GM21360 (cell line): ENCODE results near the gene CCNDBP1.
"Not testable (repeated sequence)": the region's sequence is repeated elsewhere in the genome, so short reads cannot be mapped to it uniquely, and the experiment has no call there.

Source experiments
- ATAC-seq: cut with Tn5 transposase; IDR thresholded peaks from one replicate; pipeline ENCODE4 v1.9.1; 2021; ENCODE audit warnings: mild to moderate bottlenecking, moderate library complexity; ENCODE audit not compliant: unreplicated experiment

The CCNDBP1 gene, protein sequence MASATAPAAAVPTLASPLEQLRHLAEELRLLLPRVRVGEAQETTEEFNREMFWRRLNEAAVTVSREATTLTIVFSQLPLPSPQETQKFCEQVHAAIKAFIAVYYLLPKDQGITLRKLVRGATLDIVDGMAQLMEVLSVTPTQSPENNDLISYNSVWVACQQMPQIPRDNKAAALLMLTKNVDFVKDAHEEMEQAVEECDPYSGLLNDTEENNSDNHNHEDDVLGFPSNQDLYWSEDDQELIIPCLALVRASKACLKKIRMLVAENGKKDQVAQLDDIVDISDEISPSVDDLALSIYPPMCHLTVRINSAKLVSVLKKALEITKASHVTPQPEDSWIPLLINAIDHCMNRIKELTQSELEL

DNA sequence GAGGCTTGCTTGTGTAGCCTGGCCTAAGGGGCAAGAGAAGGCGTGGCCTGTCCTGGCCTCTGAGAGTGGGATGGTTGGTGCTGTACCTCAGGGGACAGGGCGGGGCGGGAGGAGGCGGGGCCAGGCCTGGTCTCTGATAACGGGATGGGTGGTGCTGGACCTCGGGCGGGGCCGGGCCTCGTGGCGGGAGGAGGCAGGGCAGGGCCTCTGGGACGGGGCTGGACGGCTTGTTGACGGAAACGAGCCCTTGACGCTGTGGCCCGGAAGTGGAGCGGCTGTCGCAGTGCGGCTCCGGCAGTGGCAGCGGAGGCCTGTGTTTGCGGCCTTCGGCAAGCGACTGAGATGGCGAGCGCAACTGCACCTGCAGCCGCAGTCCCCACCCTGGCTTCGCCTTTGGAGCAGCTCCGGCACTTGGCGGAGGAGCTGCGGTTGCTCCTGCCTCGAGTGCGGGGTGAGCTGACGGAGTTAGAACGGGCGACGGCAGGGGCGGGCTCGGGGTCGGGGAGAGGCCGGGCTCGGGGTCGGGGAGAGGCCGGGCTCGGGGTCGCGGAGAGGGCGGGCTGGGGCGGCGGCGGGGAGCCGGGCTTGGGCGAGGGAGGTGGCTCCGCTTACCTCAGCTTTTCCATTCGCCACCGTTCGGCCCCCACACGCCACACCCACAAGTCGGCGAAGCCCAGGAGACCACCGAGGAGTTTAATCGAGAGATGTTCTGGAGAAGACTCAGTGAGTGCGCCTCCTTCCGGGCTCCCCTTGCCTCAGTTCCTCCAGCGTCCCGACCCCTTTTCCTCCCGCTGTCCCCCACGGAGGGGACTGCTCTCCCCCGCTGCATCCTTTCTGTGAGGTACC, at the start of gene CCNDBP1:
CCNDBP1 (plus strand) TSS at position 247 of the 846 bp plus-strand sequence; CDS start at position 343, 96 bp downstream.
- peak; percentile 81 for ATAC-seq

DNA sequence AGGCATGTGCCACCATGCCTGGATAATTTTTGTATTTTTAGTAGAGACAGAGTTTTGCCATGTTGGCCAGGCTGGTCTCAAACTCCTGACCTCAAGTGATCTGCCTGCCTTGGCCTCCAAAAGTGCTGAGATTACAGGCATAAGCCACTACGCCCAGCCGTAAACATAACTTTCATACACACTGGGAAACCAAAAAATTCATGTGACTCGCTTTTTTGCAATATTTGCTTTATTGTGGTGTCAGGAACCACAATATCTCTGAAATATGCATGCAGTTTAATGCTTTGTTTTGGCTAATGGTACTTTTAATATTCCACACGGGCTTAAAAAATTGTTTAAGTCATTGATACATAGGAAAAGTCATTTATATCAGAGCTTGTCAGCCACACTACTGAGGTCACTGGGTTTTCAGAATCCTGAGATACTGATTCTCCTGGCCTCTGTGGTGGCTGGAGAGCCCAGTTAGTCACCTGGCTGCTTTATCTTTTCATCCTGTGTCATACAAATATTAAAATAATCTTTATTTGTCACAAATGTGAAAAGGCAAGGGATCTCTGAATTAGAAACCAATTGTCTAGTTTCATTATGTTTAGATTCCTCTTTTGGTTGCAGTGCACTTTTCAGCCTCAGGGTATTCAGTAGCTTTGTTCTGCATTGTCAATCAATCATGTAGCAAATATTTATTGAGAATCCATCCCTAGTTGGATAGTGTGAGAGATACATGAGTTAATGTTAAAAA, 41.8 kb upstream of the CCNDBP1 start:
- no peak for ATAC-seq

DNA sequence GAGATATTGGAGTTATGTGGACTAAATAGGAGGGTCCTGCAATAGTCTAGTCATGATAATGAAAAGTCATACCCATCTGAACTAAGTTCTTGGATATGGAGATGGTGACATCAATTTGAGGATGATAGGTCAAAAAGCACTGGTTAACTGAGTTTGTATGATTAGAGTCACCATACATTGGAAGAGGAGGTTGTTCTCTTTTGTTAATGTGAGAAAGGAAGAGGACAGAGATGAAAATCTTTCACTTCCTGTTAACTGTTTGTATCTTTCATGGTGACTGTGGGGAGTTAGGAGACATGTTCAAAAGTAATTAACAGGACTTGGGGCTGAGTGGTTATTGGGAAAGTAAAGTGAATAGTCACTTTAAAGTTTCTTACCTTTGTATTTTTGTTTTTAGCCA, 40.7 kb upstream of the CCNDBP1 start:
- ATAC-seq = no peak

DNA sequence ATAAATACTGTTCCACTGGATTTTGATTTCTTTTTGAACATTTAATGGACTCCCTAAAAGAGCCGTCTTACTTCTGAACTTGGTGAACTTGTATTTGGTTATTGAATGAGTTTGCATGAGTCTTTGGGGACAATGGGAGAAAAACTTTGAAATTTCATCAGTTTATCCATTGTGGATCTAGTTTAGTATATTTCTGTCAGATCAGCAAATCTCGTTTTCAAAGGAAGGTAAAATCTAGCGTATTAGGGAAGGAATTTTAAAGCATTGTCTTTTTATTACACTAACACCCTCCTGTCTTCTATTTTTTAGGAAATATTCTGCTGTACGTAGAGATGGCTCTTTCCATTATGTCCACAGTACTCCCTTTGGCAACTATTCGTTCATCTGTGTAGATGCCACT, 39.0 kb upstream of the CCNDBP1 start:
- no peak for ATAC-seq

DNA sequence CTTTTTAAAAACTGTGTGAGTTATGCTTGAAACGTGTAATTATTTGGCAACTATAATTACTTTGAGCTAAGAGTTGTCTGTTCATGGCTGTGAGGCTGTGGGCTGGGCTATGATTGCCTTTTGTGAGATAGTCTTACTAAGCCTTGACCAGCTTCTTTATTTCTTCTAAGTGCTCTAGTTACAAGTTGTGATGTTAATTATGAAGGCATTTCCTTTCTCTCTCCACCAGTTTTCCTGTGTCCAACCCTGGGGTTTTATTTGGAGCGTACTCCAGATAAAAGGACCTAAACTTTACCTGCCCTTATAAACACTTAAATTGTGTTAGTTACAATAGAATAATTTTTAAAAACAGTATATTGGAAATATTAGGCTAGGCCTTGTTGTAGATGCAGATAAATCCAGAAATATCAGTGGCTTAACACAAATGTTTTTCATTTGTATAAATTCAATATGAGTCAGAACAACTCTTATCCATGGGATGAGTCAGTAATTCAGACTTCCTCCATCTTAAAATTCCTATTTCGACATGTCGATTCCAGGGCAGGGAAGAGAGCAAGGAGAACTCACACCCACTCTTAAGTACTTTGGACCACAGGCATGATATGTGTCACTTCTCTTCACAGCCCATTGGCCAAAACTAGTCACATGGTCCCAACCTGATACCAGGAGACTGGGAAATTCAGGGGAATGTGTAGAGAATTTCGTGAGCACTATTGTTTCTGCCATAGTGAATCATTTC, 34.8 kb upstream of the CCNDBP1 start:
- ATAC-seq = no peak

DNA sequence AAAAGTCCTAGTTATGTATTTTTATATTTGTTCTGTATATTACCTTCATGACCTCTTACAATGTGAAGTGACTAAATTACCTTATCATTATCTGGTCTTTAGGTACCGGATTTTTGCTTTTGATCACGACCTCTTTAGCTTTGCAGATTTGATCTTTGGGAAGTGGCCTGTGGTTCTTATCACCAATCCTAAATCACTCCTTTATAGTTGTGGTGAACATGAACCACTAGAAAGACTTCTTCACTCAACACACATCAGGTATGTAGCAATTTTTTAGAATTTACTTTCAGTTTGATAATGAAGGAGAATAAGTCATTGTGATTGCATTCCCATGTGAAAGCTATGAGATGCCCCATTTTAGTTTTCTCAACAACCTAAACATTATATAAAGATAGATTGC, 33.5 kb upstream of the CCNDBP1 start:
- no peak for ATAC-seq

DNA sequence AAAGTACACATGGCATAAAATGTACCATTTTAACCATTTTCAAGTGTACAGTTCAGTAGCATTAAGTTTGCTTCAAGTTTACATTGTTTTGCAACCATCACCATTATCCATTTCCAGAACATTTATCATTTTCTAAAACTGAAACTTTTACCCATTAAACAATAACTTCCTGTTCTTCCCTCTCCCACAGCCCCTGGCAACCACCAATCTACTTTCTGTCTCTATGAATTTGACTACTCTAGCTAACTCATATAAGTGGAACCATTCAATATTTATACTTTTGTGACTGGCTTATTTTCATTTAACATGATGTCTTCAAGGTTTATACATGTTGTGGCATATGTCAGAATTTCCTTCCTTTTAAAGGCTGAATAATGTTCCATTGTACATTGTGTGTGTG, 31.9 kb upstream of the CCNDBP1 start:
- ATAC-seq = no peak

DNA sequence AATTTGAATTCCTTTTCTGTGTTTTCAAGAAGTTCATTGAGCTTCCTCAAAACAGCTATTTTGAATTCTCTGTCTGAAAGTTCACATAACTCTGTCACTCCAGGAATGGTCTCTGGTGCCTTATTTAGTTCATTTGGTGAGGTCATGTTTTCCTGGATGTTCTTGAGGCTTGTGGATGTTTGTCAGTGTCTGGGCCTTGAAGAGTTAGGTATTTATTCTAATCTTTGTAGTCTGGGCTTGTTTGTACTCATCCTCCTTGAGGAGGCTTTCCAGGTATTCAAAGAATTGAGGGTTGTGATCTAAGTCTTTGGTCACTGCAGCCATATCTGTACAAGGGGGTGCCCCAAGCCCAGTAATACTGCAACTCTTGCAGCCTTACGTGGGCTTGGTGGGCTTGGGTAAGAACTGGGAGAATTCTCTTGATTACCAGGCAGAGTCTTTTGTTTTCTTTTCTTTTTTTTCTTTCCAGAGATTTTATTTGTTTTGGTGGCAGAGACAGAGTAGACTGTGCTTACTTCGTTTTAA, 19.3 kb upstream of the CCNDBP1 start:
- no peak for ATAC-seq

DNA sequence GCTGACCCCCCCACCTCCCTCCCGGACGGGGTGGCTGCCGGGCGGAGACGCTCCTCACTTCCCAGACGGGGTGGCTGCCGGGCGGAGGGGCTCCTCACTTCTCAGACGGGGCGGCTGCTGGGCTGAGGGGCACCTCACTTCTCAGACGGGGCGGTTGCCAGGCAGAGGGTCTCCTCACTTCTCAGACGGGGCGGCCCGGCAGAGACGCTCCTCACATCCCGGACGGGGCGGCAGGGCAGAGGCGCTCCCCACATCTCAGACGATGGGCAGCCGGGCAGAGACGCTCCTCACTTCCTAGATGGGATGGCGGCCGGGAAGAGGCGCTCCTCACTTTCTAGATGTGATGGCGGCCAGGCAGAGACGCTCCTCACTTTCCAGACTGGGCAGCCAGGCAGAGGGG, 17.9 kb upstream of the CCNDBP1 start:
- ATAC-seq = not testable (repeated sequence)

DNA sequence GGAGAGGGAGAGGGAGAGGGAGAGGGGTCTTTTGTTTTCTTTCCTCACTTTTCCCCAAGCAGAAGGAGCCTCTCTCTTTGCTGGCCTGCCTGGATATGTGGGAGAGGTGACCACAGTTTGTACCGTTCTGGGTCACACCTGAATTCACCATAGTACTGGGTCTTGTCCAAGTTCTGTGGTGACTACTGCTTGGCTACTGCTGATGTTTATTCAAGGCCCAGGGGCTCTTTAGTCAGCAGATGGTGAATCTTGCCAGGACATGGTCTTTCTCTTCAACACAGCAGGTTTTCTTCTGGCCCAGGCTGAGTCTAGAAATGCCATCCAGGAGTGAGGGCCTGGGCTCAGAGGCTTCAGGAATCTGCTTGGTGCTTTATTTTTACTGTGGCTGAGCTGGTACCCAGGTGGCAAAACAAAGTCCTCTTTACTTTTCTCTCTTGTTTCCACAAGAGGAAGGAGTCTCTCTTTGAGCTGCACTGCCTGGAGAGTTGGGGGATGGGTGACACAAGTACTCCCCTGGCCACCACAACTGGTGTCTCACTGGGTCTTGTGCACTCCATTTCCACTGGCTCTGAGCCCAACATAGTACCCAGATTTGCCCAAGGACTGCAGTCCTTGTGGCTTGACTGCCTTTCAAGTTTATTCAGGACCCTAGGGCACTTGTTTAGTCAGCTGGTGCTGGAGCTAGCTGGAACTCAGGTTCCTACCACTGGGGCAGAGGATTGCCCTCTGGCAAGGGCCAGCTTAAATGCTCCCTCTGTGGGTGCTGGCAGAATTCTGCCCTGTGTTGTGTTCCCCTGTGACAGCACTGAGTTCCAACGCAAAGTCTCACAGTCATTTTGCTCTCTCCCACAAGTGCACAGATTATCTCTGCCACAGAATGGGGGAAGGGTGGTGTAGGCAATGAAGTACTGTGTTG, 16.8 kb upstream of the CCNDBP1 start:
- ATAC-seq = no peak

DNA sequence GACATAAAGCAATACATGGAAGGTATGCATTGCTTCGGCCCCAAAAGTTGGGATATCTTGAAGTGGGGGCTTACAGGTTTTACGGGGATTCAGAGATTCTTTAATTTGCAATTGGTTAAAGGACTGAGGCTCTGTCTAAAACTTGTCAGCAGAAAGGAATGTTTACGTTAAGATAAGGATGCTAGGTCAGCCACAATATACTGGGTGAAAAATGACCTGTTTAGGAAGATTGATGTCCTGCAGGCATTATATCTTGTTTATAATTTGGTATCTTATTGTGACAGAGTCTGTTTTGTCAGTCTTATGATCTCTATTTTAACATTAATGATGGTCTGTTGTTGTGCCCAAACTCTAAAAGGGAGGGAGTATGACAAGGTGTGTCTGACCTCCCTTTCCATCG, 15.3 kb upstream of the CCNDBP1 start:
- ATAC-seq = no peak

DNA sequence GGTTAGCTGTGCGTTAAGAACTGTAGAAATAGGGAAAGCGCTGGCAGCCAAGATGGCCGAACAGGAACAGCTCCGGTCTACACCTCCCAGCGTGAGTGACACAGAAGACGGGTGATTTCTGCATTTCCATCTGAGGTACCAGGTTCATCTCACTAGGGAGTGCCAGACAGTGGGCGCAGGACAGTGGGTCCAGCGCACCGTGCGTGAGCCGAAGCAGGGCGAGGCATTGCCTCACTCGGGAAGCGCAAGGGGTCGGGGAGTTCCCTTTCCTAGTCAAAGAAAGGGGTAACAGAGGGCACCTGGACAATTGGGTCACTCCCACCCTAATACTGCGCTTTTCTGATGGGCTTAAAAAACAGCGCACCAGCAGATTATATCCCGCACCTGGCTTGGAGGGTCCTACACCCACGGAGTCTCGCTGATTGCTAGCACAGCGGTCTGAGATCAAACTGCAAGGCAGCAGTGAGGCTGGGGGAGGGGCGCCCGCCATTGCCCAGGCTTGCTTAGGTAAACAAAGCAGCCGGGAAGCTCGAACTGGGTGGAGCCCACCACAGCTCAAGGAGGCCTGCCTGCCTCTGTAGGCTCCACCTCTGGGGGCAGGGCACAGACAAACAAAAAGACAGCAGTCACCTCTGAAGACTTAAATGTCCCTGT, 9.4 kb upstream of the CCNDBP1 start:
- not testable (repeated sequence) for ATAC-seq

DNA sequence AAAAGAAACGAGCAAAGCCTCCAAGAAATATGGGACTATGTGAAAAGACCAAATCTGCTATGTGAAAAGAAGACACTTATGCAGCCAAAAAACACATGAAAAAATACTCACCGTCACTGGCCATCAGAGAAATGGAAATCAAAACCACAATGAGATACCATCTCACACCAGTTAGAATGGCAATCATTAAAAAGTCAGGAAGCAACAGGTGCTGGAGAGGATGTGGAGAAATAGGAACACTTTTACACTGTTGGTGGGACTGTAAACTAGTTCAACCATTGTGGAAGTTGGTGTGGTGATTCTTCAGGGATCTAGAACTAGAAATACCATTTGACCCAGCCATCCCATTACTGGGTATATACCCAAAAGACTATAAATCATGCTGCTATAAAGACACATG, 8.1 kb upstream of the CCNDBP1 start:
- ATAC-seq = not testable (repeated sequence)

DNA sequence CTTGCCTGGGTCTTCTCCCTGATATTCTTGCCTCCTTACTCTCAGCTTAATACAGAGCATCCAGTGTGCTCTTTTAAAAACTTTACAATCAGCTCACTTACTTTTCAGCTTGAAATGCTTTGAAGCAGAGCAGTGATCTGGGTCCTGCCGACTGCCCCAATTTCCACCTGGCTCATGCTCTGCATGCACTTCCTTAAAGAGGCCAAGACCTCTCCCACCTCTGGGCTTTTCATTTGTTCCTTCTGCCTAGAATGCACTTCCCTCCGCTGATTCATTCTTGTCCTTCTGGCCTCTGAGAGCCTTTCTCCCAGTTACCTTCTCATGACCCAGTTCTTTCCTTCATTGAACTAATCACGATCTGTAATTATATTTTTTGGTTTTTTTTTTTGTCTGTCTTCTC, 1.9 kb upstream of the CCNDBP1 start:
- ATAC-seq = no peak

DNA sequence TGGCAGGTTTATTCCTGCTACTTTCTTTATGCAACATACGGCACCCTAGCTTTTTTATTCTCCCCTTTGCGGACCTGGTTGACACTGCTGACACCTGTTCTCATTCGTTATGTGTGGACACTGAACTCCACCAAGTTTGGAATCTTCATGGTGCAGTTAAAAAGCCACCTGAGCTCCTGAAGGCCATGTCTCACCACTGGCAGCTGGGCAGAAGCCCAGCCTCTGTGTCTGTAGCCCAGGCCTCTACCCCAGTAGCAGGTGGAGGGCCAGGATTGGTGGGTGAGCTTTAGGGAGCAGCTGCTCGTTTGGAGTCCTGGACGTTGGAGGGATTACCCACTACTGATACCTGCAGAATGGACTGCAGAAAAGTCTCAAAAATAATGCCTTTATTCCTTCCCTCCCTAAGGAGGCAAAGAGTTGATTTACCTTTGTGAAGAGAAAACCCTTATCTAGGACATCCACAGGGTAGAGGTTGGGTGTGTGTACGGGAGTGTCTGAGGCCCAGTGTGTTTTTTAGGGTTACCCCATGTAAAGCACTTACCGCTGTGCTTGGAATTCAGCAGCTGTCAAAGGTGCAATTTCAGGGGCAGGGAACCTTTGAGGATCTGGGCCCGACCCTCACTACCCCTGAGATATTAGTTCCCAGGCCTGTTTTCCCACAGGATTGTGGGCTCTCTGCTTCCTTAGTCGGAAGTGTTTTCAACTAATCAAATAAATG, 637 bp upstream of the CCNDBP1 start:
- no peak for ATAC-seq

DNA sequence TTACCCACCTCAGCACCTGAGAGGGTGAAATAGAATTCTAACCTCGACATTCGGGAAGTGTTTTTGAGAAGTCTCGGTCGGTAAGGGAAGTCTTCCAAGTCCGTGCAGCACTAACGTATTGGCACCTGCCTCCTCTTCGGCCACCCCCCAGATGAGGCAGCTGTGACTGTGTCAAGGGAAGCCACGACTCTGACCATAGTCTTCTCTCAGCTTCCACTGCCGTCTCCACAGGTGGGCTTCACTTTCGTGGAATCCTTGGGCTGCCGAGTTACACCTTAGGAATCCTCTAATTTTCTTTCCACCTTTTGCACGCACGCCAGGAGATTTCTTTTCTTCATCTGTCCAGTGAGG, 775 bp downstream of the CCNDBP1 start:
- ATAC-seq = no peak

DNA sequence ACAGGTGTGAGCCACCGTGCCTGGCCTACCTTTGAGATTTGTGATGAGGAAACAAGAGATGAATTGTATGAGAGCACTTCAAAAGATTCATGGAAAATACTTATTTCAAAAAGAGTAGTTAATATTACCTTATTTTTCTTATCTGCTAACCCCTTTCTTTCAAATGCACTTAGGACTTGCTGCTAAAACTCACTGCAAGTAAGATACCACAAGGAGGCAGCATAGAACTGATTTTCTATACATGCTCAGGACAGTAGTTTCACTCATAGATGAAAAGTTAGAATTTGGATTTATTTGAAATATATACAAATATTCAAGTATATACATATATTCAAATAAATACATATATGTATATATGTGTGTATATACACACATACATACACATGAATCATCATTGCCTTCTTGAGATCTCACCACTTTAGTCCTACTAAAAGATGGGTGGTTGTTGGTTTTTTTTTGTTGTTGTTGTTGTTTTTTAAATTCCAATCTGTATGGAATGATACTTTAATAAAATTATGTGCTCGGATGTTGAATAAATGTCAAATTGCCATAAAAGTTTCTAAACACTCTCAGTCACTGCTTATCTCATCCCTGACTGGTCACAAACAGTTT, 2.4 kb downstream of the CCNDBP1 start:
- no peak for ATAC-seq

DNA sequence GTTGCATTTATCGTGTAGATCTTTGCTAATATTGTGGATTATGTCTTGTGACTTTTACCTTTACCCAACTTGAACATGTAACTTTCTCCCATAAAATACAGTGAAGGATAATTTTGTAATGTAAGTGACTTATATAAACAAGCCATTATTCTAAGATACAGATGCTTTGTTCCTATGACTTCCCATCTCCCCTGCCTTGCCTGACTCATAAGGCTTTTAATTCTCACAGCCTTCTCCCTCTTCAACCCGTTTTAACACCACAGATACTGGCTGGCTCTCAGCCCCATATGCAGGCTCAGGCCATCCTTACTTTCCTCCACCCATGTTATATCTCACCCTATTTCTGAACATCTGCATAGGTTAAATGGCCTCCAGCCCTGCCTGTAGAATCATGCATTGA, 4.1 kb downstream of the CCNDBP1 start:
- ATAC-seq = no peak
